Hepatocyte (in vitro differentiated cells): ENCODE measurements around the gene APBA2. TPM values are rescaled to one million over a fixed set of nuclear protein-coding genes. Genes with fewer than 3 reads are reported as not detected.

Source experiments
- DNase-seq: peaks from one replicate; pipeline ENCODE4 v3.0.0-alpha.2; 2016; ENCODE audit warnings: low spot score
- H2AFZ ChIP-seq: fragments of 200-600 bp; sonication (generic); 2 replicates; pipeline ENCODE4 v1.6.0; 2016; ENCODE audit warnings: antibody characterized with exemption, mild to moderate bottlenecking
- H3K27ac ChIP-seq: fragments of 200-600 bp; sonication (generic); 2 replicates; pipeline ENCODE4 v1.5.1; 2016; ENCODE audit warnings: mild to moderate bottlenecking
- H3K27me3 ChIP-seq: fragments of 200-600 bp; sonication (generic); 2 replicates; pipeline ENCODE4 v1.6.1; 2016
- H3K36me3 ChIP-seq: fragments of 200-600 bp; sonication (generic); replicated peaks from 2 replicates; pipeline ENCODE4 v1.5.1; 2016; ENCODE audit warnings: low read depth; ENCODE audit not compliant: insufficient read depth
- H3K4me1 ChIP-seq: fragments of 200-600 bp; sonication (generic); 2 replicates; pipeline ENCODE4 v1.5.1; 2016; ENCODE audit warnings: mild to moderate bottlenecking, moderate library complexity; ENCODE audit not compliant: insufficient read depth
- H3K4me2 ChIP-seq: fragments of 200-600 bp; sonication (generic); 2 replicates; pipeline ENCODE4 v1.6.0; 2016
- H3K4me3 ChIP-seq: fragments of 200-600 bp; sonication (generic); 2 replicates; pipeline ENCODE4 v1.5.1; 2016; ENCODE audit warnings: mild to moderate bottlenecking
- H3K79me2 ChIP-seq: fragments of 200-600 bp; sonication (generic); 2 replicates; pipeline ENCODE4 v1.6.0; 2017; ENCODE audit warnings: mild to moderate bottlenecking
- H3K9me2 ChIP-seq: fragments of 200-600 bp; sonication (generic); replicated peaks from 2 replicates; pipeline ENCODE4 v1.6.0; 2017; ENCODE audit warnings: mild to moderate bottlenecking; ENCODE audit not compliant: insufficient read depth
- H3K9me3 ChIP-seq: fragments of 200-600 bp; sonication (generic); 2 replicates; pipeline ENCODE4 v1.5.1; 2016; ENCODE audit warnings: low read depth, mild to moderate bottlenecking
- H4K20me1 ChIP-seq: fragments of 200-600 bp; sonication (generic); 2 replicates; pipeline ENCODE4 v1.6.0; 2016; ENCODE audit warnings: mild to moderate bottlenecking; ENCODE audit not compliant: insufficient read depth, poor library complexity, severe bottlenecking
- EZH2 ChIP-seq: fragments of 200-600 bp; sonication (generic); IDR thresholded peaks from 2 replicates; pipeline ENCODE4 v1.6.1; 2016; ENCODE audit warnings: antibody characterized with exemption, mild to moderate bottlenecking, borderline replicate concordance
- EZH2phosphoT487 ChIP-seq: fragments of 200-600 bp; sonication (generic); IDR thresholded peaks from one replicate; pipeline ENCODE4 v1.6.1; 2018; ENCODE audit warnings: antibody characterized with exemption, mild to moderate bottlenecking, low read depth, moderate library complexity; ENCODE audit not compliant: unreplicated experiment, severe bottlenecking
- WGBS: methylation state at CpG from one replicate; pipeline ENCODE4 v1.1.6; 2016; ENCODE audit warnings: low lambda C conversion rate; ENCODE audit errors: missing lambda C conversion rate; 5-methylcytosine and 5-hydroxymethylcytosine counted together
- polyA plus RNA-seq: library from polyadenylated mRNA; unstranded; fragments of >200 nt; fragmentation: Nextera tagmentation; extraction: Ambion mirVana; gene quantifications from 2 replicates; pipeline ENCODE4 v1.2.1, GENCODE V29; 2016
- total RNA-seq: library from RNA; depleted of rRNA; stranded (reverse); fragments of >200 nt; gene quantifications from 2 replicates; pipeline ENCODE4 v1.2.3, GENCODE V29; 2014
- TF ChIP-seq, protein P1 (sequence below): fragments of 200-600 bp; sonication (generic); IDR thresholded peaks from 2 replicates; pipeline ENCODE4 v1.5.1; 2016; ENCODE audit warnings: antibody characterized with exemption, mild to moderate bottlenecking; ENCODE audit not compliant: poor library complexity

APBA2 gene
- total and polyA plus RNA-seq, 2 experiments from 2014 or later = 8.4 to 10.1 TPM

DNA sequence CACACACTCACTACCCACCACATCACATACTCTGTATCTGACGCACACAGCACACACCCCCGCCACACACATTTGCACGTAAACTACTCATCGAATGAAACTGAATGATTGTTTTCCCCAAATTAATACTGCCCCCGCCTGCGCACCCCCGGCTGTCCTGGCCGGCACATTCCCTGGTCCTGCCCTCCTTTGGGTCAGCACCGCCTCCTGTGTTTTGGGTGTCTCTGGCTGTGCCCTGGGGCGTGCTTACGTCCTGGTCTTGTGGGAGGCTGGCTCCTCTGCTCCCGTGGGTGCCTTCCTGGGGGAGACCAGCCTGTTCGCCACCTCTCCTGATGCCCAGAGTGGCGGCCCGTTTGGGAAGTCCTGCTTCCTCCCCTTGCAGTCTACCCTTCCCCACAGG, 30.2 kb downstream of the APBA2 start:
- Histone ChIP-seq H3K9me2 (no peaks in the 10 kb centered on the region), H3K79me2 (no peaks in the 10 kb centered on the region), H4K20me1 (no peaks in the 10 kb centered on the region), H3K36me3 (no peaks in the 10 kb centered on the region), H3K4me3 (no peak overlapping the region), H3K9me3 (no peaks in the 10 kb centered on the region), H3K4me1 (no peaks in the 10 kb centered on the region), H3K27me3 (no peaks in the 10 kb centered on the region), H3K27ac (no peak overlapping the region), H2AFZ (no peak overlapping the region), H3K4me2 (no peak overlapping the region)
- no peak for DNase-seq
- WGBS = 92% methylated on average over 15 of the region's 15 CpGs
- TF ChIP-seq EZH2 (no peak), EZH2phosphoT487 (no peak)
- TF ChIP-seq, protein P1, sequence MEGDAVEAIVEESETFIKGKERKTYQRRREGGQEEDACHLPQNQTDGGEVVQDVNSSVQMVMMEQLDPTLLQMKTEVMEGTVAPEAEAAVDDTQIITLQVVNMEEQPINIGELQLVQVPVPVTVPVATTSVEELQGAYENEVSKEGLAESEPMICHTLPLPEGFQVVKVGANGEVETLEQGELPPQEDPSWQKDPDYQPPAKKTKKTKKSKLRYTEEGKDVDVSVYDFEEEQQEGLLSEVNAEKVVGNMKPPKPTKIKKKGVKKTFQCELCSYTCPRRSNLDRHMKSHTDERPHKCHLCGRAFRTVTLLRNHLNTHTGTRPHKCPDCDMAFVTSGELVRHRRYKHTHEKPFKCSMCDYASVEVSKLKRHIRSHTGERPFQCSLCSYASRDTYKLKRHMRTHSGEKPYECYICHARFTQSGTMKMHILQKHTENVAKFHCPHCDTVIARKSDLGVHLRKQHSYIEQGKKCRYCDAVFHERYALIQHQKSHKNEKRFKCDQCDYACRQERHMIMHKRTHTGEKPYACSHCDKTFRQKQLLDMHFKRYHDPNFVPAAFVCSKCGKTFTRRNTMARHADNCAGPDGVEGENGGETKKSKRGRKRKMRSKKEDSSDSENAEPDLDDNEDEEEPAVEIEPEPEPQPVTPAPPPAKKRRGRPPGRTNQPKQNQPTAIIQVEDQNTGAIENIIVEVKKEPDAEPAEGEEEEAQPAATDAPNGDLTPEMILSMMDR = no peak

DNA sequence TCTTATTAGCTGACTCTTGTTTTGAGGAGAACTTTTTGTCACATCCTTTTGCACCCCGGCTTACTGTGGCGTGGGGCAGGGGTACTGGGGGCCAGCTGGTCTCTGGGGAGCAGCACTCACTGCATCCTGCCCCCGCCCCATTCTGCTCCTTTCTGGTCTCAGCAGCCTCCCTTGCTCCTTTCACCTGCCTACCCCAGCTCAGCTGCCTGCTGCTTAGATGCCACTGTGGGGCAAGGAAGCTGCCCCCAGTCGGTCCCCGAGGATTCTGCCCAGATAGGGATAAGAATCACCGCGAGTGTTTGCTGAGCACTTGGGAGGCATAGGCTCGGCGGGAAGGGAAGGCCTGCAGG, 32.0 kb downstream of the APBA2 start:
- no peak overlapping the region for H3K4me3 ChIP-seq
- TF ChIP-seq EZH2 (no peak), EZH2phosphoT487 (no peak)
- TF ChIP-seq, protein P1 = no peak
- H3K4me1 ChIP-seq = no peaks in the 10 kb centered on the region
- no peaks in the 10 kb centered on the region for H3K27me3 ChIP-seq
- no peaks in the 10 kb centered on the region for H4K20me1 ChIP-seq
- H2AFZ ChIP-seq = no peak overlapping the region
- no peak overlapping the region for H3K27ac ChIP-seq
- H3K9me3 ChIP-seq = no peaks in the 10 kb centered on the region
- peak overlapping the region; percentile 78 for H3K4me2 ChIP-seq
- WGBS = 71% methylated on average over 9 of the region's 9 CpGs
- no peaks in the 10 kb centered on the region for H3K36me3 ChIP-seq
- DNase-seq = no peak
- H3K9me2 ChIP-seq = no peaks in the 10 kb centered on the region
- H3K79me2 ChIP-seq = no peaks in the 10 kb centered on the region

DNA sequence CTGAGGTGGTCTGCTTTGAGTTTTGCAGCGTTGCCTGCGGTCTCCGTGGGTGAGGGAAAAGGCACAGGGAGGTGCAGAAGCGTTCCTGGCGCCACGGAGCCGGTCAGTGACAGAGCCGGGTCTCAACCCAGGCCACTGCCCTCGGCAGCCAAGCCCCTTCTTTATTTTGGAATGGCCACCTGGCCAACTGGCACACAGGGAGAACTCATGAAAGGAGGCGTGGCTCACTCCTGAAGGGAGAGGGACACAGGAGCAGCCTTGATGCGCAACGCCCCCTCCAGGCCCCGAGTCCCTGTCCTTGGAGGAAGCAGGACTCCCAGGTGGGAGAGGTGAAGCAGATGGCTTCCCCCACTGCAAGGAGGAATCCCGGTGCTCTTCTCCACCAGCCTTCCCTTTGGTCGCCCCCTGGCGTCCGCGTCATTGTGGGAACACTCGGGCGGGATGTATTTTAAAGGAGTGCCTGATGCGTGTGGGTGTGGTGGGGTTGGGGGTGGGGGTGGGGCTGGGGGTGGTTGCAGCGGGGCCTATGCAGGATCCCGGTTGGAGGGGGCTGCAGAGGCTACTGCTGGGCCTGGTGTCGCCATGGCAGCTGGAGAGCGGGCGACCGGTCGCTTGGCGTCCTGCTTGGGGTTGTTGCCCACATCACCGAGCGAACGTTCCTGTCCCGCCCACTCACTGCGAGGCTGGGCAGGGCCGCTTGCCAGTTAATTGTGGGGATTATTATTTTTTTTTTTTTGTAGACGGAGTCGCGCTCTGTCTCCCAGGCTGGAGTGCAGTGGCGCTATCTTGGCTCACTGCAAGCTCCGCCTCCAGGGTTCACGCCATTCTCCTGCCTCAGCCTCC, 32.6 kb downstream of the APBA2 start:
- Histone ChIP-seq H3K4me3 (no peak overlapping the region), H3K4me1 (no peaks in the 10 kb centered on the region), H3K27me3 (no peaks in the 10 kb centered on the region), H4K20me1 (no peaks in the 10 kb centered on the region), H3K36me3 (no peaks in the 10 kb centered on the region), H3K4me2 (peak overlapping the region; percentile 78), H3K27ac (no peak overlapping the region), H2AFZ (peak overlapping the region; percentile 39), H3K79me2 (no peaks in the 10 kb centered on the region), H3K9me2 (no peaks in the 10 kb centered on the region), H3K9me3 (no peaks in the 10 kb centered on the region)
- TF ChIP-seq, protein P1 = peak; percentile 47
- no peak for TF ChIP-seq EZH2
- TF ChIP-seq EZH2phosphoT487 = no peak
- DNase-seq = peak; percentile 69
- WGBS = 29% methylated on average over 36 of the region's 41 CpGs
